Ascending aorta (tissue), 2 donors: Measurements from ENCODE around the gene TTLL1. TPM values are rescaled to one million over a fixed set of nuclear protein-coding genes. Genes with fewer than 3 reads are reported as not detected.

Experiments
- DNase-seq, 2 donors: peaks; one replicate each; pipeline ENCODE4 v3.0.0-alpha.2; 2019; ENCODE audit warnings: low spot score in 2 of 2
- H3K27ac ChIP-seq, 2 donors: fragments of 200-600 bp; sonication (generic); one replicate each; pipeline ENCODE4 v1.5.1; 2016 to 2017; ENCODE audit warnings: mild to moderate bottlenecking in 1 of 2
- H3K27me3 ChIP-seq: fragments of 200-600 bp; sonication (generic); one replicate; pipeline ENCODE4 v1.5.1; 2017
- H3K36me3 ChIP-seq, 2 donors: fragments of 200-600 bp; sonication (generic); one replicate each; pipeline ENCODE4 v1.5.1; 2016
- H3K4me1 ChIP-seq, 2 donors: fragments of 200-600 bp; sonication (generic); one replicate each; pipeline ENCODE4 v1.5.1; 2016 to 2017; ENCODE audit warnings: mild to moderate bottlenecking in 1 of 2
- H3K4me3 ChIP-seq, 2 donors: fragments of 200-600 bp; sonication (generic); one replicate each; pipeline ENCODE4 v1.5.1; 2016 to 2017; ENCODE audit warnings: mild to moderate bottlenecking in 1 of 2
- H3K9me3 ChIP-seq, 2 donors: fragments of 200-600 bp; sonication (generic); one replicate each; pipeline ENCODE4 v1.5.1; 2016
- intact Hi-C: fragments of 100-400 bp; cut with DNase I; formaldehyde crosslinking; loops from one replicate; pipeline ENCODE4 v1.15.1; 2023
- total RNA-seq: library from RNA; depleted of rRNA; stranded (reverse); fragments of >200 nt; gene quantifications from one replicate; pipeline ENCODE4 v1.1.0, GENCODE V29; 2016
- TF ChIP-seq, protein P1 (sequence below), 3 experiments: fragments of 200-600 bp in 2 of 3; fragments of 450-650 bp in 1 of 3; sonication (generic) in 2 of 3; IDR thresholded peaks; one replicate each; pipeline ENCODE4 v1.5.1; 2016 to 2019; ENCODE audit warnings: antibody characterized with exemption in 3 of 3, mild to moderate bottlenecking in 1 of 3, moderate library complexity in 1 of 3

Gene TTLL1
- total RNA-seq, 1 donor from 2014 or later, result 0.21 TPM

- no peak overlapping the region for H3K27ac ChIP-seq
- no peaks in the 10 kb centered on the region for H3K4me1 ChIP-seq
- H3K9me3 ChIP-seq, result no peaks in the 10 kb centered on the region
- TF ChIP-seq, protein P1, sequence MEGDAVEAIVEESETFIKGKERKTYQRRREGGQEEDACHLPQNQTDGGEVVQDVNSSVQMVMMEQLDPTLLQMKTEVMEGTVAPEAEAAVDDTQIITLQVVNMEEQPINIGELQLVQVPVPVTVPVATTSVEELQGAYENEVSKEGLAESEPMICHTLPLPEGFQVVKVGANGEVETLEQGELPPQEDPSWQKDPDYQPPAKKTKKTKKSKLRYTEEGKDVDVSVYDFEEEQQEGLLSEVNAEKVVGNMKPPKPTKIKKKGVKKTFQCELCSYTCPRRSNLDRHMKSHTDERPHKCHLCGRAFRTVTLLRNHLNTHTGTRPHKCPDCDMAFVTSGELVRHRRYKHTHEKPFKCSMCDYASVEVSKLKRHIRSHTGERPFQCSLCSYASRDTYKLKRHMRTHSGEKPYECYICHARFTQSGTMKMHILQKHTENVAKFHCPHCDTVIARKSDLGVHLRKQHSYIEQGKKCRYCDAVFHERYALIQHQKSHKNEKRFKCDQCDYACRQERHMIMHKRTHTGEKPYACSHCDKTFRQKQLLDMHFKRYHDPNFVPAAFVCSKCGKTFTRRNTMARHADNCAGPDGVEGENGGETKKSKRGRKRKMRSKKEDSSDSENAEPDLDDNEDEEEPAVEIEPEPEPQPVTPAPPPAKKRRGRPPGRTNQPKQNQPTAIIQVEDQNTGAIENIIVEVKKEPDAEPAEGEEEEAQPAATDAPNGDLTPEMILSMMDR (IDR thresholded peaks at IDR 0.05), result no peak
- no peaks in the 10 kb centered on the region for H3K36me3 ChIP-seq
- no peaks in the 10 kb centered on the region for H3K27me3 ChIP-seq
- intact Hi-C loops, result no loop called here
- H3K4me3 ChIP-seq, result no peak overlapping the region
- no peak for DNase-seq
Observed at GRCh38 chr22:43098356-43098755, 9.2 kb upstream of the TTLL1 start.

DNA sequence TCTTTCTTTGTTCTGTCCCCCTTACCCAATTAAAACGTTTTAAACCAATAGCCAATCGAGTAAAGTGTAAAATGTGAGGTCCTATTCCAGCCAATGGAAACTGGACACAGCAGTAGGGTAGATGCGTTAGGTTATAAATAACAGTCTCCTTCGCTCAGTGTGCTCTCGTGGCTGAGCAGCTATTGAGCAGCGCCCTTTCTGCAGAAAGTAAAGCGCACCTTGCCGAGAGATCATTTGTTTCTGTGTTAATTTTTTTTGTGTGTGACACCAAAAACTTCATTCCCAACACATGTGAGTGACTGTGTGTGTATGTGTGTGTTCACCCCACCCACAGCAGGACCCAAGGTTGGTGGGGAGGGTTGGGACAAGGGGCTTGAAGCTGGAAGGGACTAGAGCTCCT is 7.2 kb upstream of the TTLL1 start:
- no peaks in the 10 kb centered on the region for H3K9me3 ChIP-seq
- TF ChIP-seq, protein P1 (IDR thresholded peaks at IDR 0.05), result no peak
- no peak overlapping the region for H3K27ac ChIP-seq
- no peaks in the 10 kb centered on the region for H3K4me1 ChIP-seq
- intact Hi-C loops, result no loop called here
- H3K4me3 ChIP-seq, result no peak overlapping the region
- H3K36me3 ChIP-seq, result no peaks in the 10 kb centered on the region
- H3K27me3 ChIP-seq, result no peaks in the 10 kb centered on the region
- DNase-seq, result no peak

GRCh38 chr22:43094551-43094950 is 5.4 kb upstream of the TTLL1 start:
- no peaks in the 10 kb centered on the region for H3K36me3 ChIP-seq
- H3K9me3 ChIP-seq, result no peaks in the 10 kb centered on the region
- intact Hi-C loops, result no loop called here
- no peaks in the 10 kb centered on the region for H3K4me1 ChIP-seq
- DNase-seq, result no peak
- TF ChIP-seq, protein P1 (IDR thresholded peaks at IDR 0.05), result no peak
- no peak overlapping the region for H3K4me3 ChIP-seq
- H3K27ac ChIP-seq, result no peak overlapping the region
- H3K27me3 ChIP-seq, result no peaks in the 10 kb centered on the region

GRCh38 chr22:43094085-43094484 is 4.9 kb upstream of the TTLL1 start:
- Histone ChIP-seq H3K4me1 (no peaks in the 10 kb centered on the region), H3K9me3 (no peaks in the 10 kb centered on the region), H3K36me3 (no peaks in the 10 kb centered on the region), H3K27me3 (no peaks in the 10 kb centered on the region), H3K4me3 (no peak overlapping the region), H3K27ac (no peak overlapping the region)
- no peak for DNase-seq
- TF ChIP-seq, protein P1 (IDR thresholded peaks at IDR 0.05), result no peak
- intact Hi-C loops, result no loop called here

DNA sequence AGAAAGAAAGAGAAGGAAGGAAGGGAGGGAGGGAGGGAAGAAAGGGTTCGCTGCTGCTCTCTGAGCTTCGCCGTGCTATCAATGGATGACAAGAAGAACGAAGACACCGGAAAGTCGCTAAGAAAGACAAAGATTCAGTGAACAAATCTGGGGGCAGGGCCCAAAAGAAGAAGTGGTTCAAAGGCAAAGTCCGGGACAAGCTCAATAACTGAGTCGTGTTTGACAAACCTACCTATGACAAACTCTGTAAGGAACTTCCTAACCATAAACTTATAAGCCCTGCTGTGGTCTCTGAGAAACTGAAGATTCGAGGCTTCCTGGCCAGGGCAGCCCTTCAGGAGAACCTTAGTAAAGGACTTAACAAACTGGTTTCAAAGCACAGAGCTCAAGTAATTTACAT is 2.9 kb upstream of the TTLL1 start:
- no peak overlapping the region for H3K4me3 ChIP-seq
- intact Hi-C loops, result no loop called here
- no peak for DNase-seq

More for the DNA sequence above, 2.9 kb upstream of the TTLL1 start:
- H3K4me1 ChIP-seq, result no peaks in the 10 kb centered on the region
- TF ChIP-seq, protein P1 (IDR thresholded peaks at IDR 0.05), result no peak
- no peaks in the 10 kb centered on the region for H3K9me3 ChIP-seq
- H3K27me3 ChIP-seq, result no peaks in the 10 kb centered on the region
- no peaks in the 10 kb centered on the region for H3K36me3 ChIP-seq
- no peak overlapping the region for H3K27ac ChIP-seq
